RWPE2 (cell line): ENCODE measurements around the gene FLRT3.

Experiments used
- ATAC-seq: fragments of 200-7000 bp; cut with Tn5 transposase; 3 replicates; pipeline ENCODE4 v1.9.1; 2021; ENCODE audit warnings: low read depth
- DNase-seq: peaks from one replicate; pipeline ENCODE4 v3.0.0-alpha.2; 2020; ENCODE audit warnings: low spot score
- H3K27ac ChIP-seq: fragments of 450-650 bp; 2 replicates; pipeline ENCODE4 v1.5.1; 2017; ENCODE audit warnings: mild to moderate bottlenecking; ENCODE audit not compliant: poor library complexity, severe bottlenecking
- H3K27me3 ChIP-seq: fragments of 250-450 bp; sonication (Bioruptor Pico); 2 replicates; pipeline ENCODE4 v1.5.1; 2021; ENCODE audit warnings: mild to moderate bottlenecking, moderate library complexity; ENCODE audit not compliant: insufficient read depth, poor library complexity, severe bottlenecking
- H3K36me3 ChIP-seq: fragments of 250-450 bp; sonication (Bioruptor Pico); 2 replicates; pipeline ENCODE4 v1.5.1; 2020; ENCODE audit warnings: low read depth, mild to moderate bottlenecking, moderate library complexity
- H3K4me1 ChIP-seq: fragments of 250-450 bp; sonication (Bioruptor Pico); 2 replicates; pipeline ENCODE4 v1.5.1; 2021; ENCODE audit warnings: mild to moderate bottlenecking, moderate library complexity; ENCODE audit not compliant: insufficient read depth, poor library complexity, severe bottlenecking
- H3K4me3 ChIP-seq: fragments of 250-450 bp; sonication (Bioruptor Pico); 2 replicates; pipeline ENCODE4 v1.5.1; 2021; ENCODE audit warnings: mild to moderate bottlenecking, moderate library complexity; ENCODE audit not compliant: severe bottlenecking
- H3K9me3 ChIP-seq: fragments of 250-450 bp; sonication (Bioruptor Pico); 2 replicates; pipeline ENCODE4 v1.5.1; 2021; ENCODE audit warnings: mild to moderate bottlenecking, moderate library complexity; ENCODE audit not compliant: severe bottlenecking
- CTCF ChIP-seq: fragments of 450-650 bp; IDR thresholded peaks from one replicate; pipeline ENCODE4 v1.5.1; 2017; ENCODE audit warnings: mild to moderate bottlenecking, moderate library complexity; ENCODE audit not compliant: poor library complexity, severe bottlenecking

The FLRT3 gene

GRCh38 chr20:14299831-14300230, 37.6 kb downstream of the FLRT3 start:
- H3K4me3 ChIP-seq: no peak overlapping the region
- no peaks in the 10 kb centered on the region for H3K27me3 ChIP-seq
- no peak overlapping the region for H3K27ac ChIP-seq
- no peaks in the 10 kb centered on the region for H3K9me3 ChIP-seq
- ATAC-seq (no peak), DNase-seq (no peak)
- H3K4me1 ChIP-seq: no peaks in the 10 kb centered on the region
- no peaks in the 10 kb centered on the region for H3K36me3 ChIP-seq
- TF ChIP-seq CTCF: no peak

- TF ChIP-seq CTCF: no peak
- peak; percentile 62 for ATAC-seq
Observed at GRCh38 chr20:14295770-14296309, 41.6 kb downstream of the FLRT3 start.

DNA sequence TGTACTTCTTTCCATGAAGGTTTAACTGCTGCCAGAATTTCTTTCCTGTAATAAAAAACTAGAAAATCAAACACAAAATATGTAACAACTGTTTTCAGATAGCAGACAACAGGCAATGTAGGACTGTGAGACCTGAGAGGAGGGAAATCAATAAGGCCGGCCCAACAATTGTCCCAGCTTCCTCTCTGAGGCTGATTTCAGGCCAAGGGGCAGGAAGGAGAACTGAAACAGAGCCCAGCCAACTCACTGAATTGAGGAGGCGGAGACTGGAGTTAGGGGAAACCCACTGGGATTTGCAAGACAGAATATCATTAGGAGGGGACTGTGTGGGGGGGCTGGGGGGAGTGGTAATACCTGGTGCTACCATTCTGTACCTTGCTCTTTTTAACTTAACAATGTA, 42.2 kb downstream of the FLRT3 start:
- Histone ChIP-seq H3K9me3 (no peaks in the 10 kb centered on the region), H3K27me3 (no peaks in the 10 kb centered on the region), H3K36me3 (no peaks in the 10 kb centered on the region), H3K27ac (peak overlapping the region; percentile 15), H3K4me3 (no peak overlapping the region), H3K4me1 (no peaks in the 10 kb centered on the region)
- DNase-seq: no peak
- TF ChIP-seq CTCF: no peak
- no peak for ATAC-seq

More at GRCh38 chr20:14295770-14296309, 41.6 kb downstream of the FLRT3 start:
- Histone ChIP-seq H3K27ac (peak overlapping the region; percentile 15), H3K4me1 (no peaks in the 10 kb centered on the region), H3K36me3 (no peaks in the 10 kb centered on the region), H3K9me3 (no peaks in the 10 kb centered on the region), H3K4me3 (no peak overlapping the region), H3K27me3 (no peaks in the 10 kb centered on the region)
- no peak for DNase-seq

- no peak for TF ChIP-seq CTCF
- no peaks in the 10 kb centered on the region for H3K9me3 ChIP-seq
- H3K36me3 ChIP-seq: no peaks in the 10 kb centered on the region
- no peaks in the 10 kb centered on the region for H3K27me3 ChIP-seq
- DNase-seq (no peak), ATAC-seq (no peak)
- H3K27ac ChIP-seq: peak overlapping the region; percentile 1
- peaks cover 26% of the 10 kb centered on the region for H3K4me1 ChIP-seq
- H3K4me3 ChIP-seq: no peak overlapping the region
Observed at GRCh38 chr20:14291502-14291901, 45.9 kb downstream of the FLRT3 start.
